GM19043 (cell line): Measurements from ENCODE around the gene MCM9.
"Not testable (repeated sequence)": the region's sequence is repeated elsewhere in the genome, so short reads cannot be mapped to it uniquely, and the experiment has no call there.

Source experiments
- ATAC-seq: cut with Tn5 transposase; IDR thresholded peaks from one replicate; pipeline ENCODE4 v1.9.1; 2021; ENCODE audit warnings: low read depth; ENCODE audit not compliant: unreplicated experiment

Gene MCM9

GRCh38 chr6:118808793-118809638 lies 125.9 kb downstream of the MCM9 start:
- no peak for ATAC-seq

- ATAC-seq, result no peak
Observed at GRCh38 chr6:118804091-118804490, 130.9 kb downstream of the MCM9 start.

GRCh38 chr6:118801257-118801656 lies 133.7 kb downstream of the MCM9 start:
- no peak for ATAC-seq

- ATAC-seq, result peak; percentile 97
Observed at GRCh38 chr6:118800394-118801071, 134.4 kb downstream of the MCM9 start.

GRCh38 chr6:118799826-118800225 lies 135.1 kb downstream of the MCM9 start:
- no peak for ATAC-seq

- ATAC-seq, result not testable (repeated sequence)
Observed at GRCh38 chr6:118796548-118796947, 138.4 kb downstream of the MCM9 start.

GRCh38 chr6:118791499-118791898 lies 143.5 kb downstream of the MCM9 start:
- no peak for ATAC-seq

GRCh38 chr6:118789954-118790353 lies 145.0 kb downstream of the MCM9 start:
- no peak for ATAC-seq

- ATAC-seq, result no peak
Observed at GRCh38 chr6:118789419-118789818, 145.5 kb downstream of the MCM9 start.

- no peak for ATAC-seq
Observed at GRCh38 chr6:118788702-118789101, 146.3 kb downstream of the MCM9 start.

GRCh38 chr6:118787724-118788423 lies 147.1 kb downstream of the MCM9 start:
- no peak for ATAC-seq

GRCh38 chr6:118786596-118787453 lies 148.1 kb downstream of the MCM9 start:
- ATAC-seq, result no peak

- ATAC-seq, result no peak
Observed at GRCh38 chr6:118785601-118786000, 149.4 kb downstream of the MCM9 start.

- no peak for ATAC-seq
Observed at GRCh38 chr6:118784641-118785164, 150.3 kb downstream of the MCM9 start.

- ATAC-seq, result no peak
Observed at GRCh38 chr6:118783931-118784550, 150.9 kb downstream of the MCM9 start.

- ATAC-seq, result no peak
Observed at GRCh38 chr6:118782651-118783050, 152.3 kb downstream of the MCM9 start.

GRCh38 chr6:118781897-118782296 lies 153.1 kb downstream of the MCM9 start:
- no peak for ATAC-seq

- ATAC-seq, result no peak
Observed at GRCh38 chr6:118780668-118781067, 154.3 kb downstream of the MCM9 start.

GRCh38 chr6:118776607-118777549 lies 158.1 kb downstream of the MCM9 start:
- peak; percentile 88 for ATAC-seq
